CD4-positive, alpha-beta T cell treated with Interleukin-17A for 1 hour (primary cell): ENCODE data around the gene ZNF813.
A peak's percentile ranks its signal among the peaks of the same experiment; 100 is the strongest.

ENCODE experiments used
- DNase-seq: peaks from one replicate; pipeline ENCODE4 v3.0.0-alpha.2; 2020

The ZNF813 gene

GRCh38 chr19:53521373-53522202 is 54.1 kb downstream of the ZNF813 start:
- DNase-seq, result no peak

DNA sequence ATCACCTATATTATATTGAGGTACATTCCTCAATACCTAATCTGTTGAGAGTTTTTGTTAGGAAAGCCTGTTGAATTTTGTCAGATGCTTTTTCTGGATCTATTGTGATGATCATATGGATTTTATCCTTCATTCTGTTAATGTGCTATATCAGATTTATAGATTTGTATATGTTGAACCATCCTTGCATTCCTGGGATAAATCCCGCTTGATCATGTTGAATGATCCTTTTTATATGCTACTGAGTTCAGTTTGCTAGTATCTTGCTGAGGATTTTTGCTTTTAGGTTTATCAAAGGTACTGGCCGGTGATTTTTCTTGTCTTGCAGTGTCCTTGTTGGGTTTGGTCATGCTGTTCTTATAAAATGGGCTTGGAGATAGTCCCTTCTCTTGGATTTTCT is 58.4 kb downstream of the ZNF813 start:
- no peak for DNase-seq

DNA sequence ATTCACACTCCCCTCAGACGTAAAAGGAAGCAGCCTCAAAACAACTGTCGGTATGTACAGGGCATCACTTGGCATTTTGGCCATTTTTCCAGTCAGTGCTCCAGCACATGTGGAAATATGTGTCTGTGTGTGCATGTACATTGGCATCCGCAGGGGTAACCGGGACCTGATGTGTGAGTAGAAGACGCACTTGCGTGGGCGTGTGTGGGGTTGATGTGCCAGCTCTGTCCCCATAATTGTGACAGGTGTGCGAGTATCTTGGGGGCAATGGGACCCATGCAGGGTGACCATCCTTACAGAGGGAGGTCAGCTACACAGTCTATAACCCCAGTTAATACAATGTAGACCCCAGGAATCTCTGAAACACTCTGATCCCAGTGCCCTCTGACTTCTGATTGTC is 63.1 kb downstream of the ZNF813 start:
- DNase-seq, result no peak

DNA sequence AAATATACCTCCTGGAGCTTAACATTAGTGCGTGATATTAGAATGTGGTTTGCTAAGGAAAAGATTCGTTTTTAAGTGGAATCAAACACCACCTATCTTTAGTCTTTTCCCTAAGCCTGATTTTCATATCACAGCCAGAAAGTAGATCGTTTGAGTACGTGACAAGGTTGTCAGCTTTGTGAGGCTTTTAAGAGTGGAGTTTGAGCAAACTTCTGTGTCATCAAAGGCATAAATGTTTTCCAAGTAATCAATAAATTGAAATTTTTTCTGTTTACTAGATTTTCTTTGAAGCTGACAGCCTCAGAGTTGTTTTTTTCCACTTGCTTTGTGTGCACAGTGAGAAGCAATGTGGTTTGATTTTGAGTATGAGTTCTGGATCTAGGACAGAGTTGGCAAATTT is 63.9 kb downstream of the ZNF813 start:
- DNase-seq, result no peak

GRCh38 chr19:53532362-53532761 is 64.8 kb downstream of the ZNF813 start:
- no peak for DNase-seq

DNA sequence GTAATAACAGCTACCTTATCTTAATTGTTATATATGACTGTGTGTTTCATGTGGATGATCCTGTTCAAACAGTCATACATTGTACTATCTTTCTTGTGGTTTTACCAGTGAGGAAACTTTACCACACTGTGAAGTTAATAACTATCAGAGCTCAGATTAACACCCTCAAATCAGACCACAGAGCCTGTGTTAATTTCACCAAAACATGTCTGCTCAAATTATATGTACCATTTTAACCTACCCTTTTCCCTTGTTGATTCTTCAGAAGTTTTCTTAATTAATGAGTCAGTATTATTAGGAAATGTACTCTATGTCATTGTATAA is 68.7 kb downstream of the ZNF813 start:
- no peak for DNase-seq

DNA sequence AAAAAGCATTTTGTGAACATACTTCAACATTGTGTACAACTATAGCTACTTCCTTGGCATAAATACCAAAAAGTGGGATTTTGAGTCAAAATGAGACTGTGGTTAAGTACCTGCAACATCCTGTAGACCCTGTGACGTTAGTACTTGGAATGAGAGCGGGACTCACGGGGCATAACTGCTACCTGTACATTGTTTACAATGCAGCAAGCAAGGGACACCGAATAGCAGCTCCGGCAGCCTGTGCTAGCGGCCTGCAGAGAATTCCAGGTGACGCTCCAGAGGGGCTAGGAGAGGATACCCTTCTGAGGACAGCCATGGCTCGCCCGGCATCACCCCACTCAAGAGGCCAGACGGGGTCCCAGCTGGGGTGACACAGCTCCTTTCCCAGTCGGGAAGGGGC is 69.6 kb downstream of the ZNF813 start:
- no peak for DNase-seq

DNA sequence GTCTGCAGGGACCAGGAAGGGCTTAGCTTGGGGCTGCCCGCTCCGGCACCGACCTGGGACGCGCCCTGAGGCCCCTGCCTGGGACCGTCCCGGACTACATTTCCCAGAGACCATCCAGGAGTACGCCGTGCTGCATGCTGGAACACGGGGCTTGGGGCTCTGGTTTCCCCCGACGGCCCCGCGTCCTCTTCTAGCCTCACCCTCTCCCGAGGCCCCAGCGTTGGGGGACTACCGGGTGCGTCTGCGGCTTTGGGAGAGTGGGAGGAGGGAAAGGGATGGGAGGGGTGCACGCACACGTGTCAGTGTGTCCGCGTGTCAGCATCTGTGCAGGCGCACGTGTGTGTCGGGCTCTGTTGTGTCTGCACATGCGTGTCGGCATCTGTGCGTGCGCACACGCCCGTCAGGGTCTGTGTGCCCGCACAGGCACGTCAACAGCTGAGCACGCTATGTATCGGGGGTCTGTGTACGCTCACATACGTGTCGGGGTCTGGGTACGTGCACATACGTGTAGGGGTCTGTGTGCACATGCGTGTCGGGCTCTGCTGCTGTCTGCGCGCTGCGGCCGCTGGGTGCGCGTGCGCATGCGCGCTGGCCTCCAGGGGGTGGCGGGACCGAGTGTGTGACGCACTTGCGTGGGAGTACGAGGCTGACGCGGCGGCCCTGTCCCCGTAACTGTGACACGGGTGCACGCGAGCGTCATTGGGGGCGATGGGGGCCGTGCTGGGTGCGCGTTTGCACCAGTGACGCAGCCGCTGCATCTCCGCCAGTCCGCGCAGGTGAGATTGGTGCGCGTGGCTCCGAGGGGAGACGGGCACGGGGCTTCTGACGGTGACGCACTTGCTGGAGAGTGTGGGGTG is 70.2 kb downstream of the ZNF813 start, which contains the start of gene ZNF331:
TSS of gene ZNF331 (plus strand) at position 625 of the 857 bp plus-strand sequence. CDS start 31,232 bp downstream, outside the sequence.
- DNase-seq, result peak; percentile 92

- DNase-seq, result no peak
Measured at GRCh38 chr19:53538378-53539109, 71.0 kb downstream of the ZNF813 start.

DNA sequence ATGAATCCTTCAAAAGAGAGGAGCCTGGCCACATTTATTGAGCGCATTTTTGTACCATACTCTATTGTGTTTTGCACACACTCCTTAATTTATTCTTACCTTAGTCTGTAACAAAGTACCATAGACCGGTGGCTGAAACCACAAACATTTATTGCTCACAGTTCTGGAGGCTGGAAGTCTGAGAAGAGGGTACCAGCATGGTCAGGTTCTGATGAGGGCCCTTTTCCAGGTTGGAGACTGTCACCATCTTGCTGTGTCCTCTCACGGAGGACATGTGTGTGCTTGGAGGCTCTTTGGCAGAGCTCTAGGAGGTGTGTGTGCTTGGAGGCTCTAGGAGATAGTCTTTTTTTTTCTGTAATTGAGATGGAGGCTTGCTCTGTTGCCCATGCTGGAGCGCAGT is 72.6 kb downstream of the ZNF813 start:
- no peak for DNase-seq

DNA sequence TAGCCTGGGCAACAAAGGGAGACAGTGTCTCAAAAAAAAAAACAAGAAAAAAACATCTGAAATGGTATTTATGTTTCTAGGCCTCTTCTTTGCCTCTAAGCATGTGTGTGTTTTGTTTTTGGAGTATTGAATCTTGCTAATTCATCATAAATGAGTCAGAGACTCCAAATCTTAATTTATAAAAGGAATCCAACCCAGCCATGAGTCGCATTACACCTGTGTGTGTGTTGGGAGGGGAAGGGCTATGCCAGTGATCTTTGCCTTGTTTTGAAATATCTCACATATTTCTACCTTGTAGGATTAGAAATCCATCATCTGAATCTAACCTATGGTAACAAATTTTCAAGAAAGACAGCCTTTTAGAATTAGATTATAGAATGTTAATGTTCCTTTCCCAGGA is 74.4 kb downstream of the ZNF813 start:
- DNase-seq, result no peak

DNA sequence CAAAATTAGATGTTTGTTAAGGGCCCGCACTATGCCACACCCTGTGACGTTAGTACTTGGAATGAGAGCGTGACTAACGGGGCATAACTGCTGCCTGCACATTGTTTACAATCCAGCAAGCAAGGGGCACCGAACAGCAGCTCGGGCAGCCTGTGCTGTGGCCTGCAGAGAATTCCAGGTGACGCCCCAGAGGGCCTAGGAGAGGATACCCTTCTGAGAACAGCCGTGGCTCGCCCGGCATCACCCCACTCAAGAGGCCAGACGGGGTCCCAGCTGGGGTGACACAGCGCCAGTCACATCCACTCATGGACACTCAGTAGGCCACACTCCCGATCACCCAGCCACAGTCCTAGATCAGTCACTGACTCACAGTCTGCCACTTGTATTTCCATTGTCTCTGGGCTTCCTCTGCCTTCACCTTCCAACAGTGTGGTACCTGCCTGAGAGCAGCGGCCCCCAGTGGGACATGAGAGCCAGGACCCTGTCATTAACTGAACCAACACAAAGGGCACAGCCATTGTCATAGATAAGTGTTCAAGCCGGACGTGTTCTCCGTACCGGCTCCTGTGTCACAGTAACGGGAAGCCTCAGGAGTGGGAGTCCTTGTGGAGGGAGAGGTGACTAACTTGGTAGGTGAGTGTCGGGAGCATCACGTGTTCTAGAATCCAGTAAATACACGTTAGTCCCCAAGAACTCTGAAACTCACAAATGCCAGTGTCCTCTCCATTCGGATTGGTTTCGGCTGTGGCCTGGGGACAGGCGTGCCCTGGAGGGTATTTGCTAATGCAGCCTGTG is 77.9 kb downstream of the ZNF813 start:
- DNase-seq, result no peak
